Measurements from ENCODE around the gene FKBP8. TPM values are rescaled to one million over a fixed set of nuclear protein-coding genes. Genes with fewer than 3 reads are reported as not detected.

The FKBP8 gene
- total RNA-seq, 1 donor = 288 TPM

GRCh38 chr19:18501351-18501750, 42.0 kb downstream of the FKBP8 start:
- DNase-seq (ENCODE audit: insufficient read length, low spot score, missing footprints) = no peak
- TF ChIP-seq, protein P1, sequence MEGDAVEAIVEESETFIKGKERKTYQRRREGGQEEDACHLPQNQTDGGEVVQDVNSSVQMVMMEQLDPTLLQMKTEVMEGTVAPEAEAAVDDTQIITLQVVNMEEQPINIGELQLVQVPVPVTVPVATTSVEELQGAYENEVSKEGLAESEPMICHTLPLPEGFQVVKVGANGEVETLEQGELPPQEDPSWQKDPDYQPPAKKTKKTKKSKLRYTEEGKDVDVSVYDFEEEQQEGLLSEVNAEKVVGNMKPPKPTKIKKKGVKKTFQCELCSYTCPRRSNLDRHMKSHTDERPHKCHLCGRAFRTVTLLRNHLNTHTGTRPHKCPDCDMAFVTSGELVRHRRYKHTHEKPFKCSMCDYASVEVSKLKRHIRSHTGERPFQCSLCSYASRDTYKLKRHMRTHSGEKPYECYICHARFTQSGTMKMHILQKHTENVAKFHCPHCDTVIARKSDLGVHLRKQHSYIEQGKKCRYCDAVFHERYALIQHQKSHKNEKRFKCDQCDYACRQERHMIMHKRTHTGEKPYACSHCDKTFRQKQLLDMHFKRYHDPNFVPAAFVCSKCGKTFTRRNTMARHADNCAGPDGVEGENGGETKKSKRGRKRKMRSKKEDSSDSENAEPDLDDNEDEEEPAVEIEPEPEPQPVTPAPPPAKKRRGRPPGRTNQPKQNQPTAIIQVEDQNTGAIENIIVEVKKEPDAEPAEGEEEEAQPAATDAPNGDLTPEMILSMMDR (IDR thresholded peaks at IDR 0.05; ENCODE audit: extremely low read depth, low read depth, low read length) = no peak
- no peak overlapping the region for H3K4me2 ChIP-seq (ENCODE audit: insufficient read depth, low read length)
- H3K9me3 ChIP-seq (ENCODE audit: low read depth, low read length) = no peaks in the 10 kb centered on the region
- no peak overlapping the region for H2AFZ ChIP-seq (ENCODE audit: low read length)
- no peaks in the 10 kb centered on the region for H3K36me3 ChIP-seq (ENCODE audit: insufficient read depth, low read length)
- H3K27ac ChIP-seq (ENCODE audit: low read depth, low read length) = no peak overlapping the region
- H3K4me1 ChIP-seq (ENCODE audit: insufficient read depth, low read length) = peaks cover 10% of the 10 kb centered on the region
- no peaks in the 10 kb centered on the region for H3K27me3 ChIP-seq (ENCODE audit: insufficient read depth, low read length)
- H3K4me3 ChIP-seq (ENCODE audit: insufficient read depth, low read length) = no peak overlapping the region
- H3K79me2 ChIP-seq (ENCODE audit: insufficient read depth, low read length) = peaks cover 100% of the 10 kb centered on the region
- peaks cover 94% of the 10 kb centered on the region for H4K20me1 ChIP-seq (ENCODE audit: insufficient read depth, low read length)

DNA sequence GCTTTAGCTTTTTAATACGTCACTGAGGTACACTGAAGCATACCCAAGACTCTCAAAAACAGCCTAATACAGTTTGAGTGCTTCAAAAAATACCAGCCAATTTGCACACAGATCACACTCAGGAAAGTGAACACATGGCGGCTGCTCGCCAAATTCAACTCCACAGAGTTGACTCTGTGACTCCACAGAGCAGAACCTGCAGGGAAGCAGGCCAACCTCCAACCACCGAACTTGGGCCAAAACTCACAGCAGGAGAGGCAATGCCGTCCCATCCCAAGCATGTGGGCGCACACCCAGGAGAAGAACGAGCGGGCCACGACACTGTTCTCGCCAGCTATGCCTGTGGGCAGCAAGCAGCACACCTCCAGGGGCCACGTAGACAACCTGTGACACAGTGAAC, 42.6 kb downstream of the FKBP8 start:
- Histone ChIP-seq H3K79me2 (ENCODE audit: insufficient read depth, low read length) (peaks cover 100% of the 10 kb centered on the region), H3K27ac (ENCODE audit: low read depth, low read length) (no peak overlapping the region), H4K20me1 (ENCODE audit: insufficient read depth, low read length) (peaks cover 94% of the 10 kb centered on the region), H3K36me3 (ENCODE audit: insufficient read depth, low read length) (no peaks in the 10 kb centered on the region), H3K4me3 (ENCODE audit: insufficient read depth, low read length) (no peak overlapping the region), H3K4me2 (ENCODE audit: insufficient read depth, low read length) (no peak overlapping the region), H3K4me1 (ENCODE audit: insufficient read depth, low read length) (peaks cover 15% of the 10 kb centered on the region), H3K9me3 (ENCODE audit: low read depth, low read length) (no peaks in the 10 kb centered on the region), H3K27me3 (ENCODE audit: insufficient read depth, low read length) (no peaks in the 10 kb centered on the region), H2AFZ (ENCODE audit: low read length) (no peak overlapping the region)
- TF ChIP-seq, protein P1 (IDR thresholded peaks at IDR 0.05; ENCODE audit: extremely low read depth, low read depth, low read length) = no peak
- DNase-seq (ENCODE audit: insufficient read length, low spot score, missing footprints) = no peak

GRCh38 chr19:18500376-18500775, 43.0 kb downstream of the FKBP8 start:
- peak; percentile 89 for DNase-seq (ENCODE audit: insufficient read length, low spot score, missing footprints)
- TF ChIP-seq, protein P1 (IDR thresholded peaks at IDR 0.05; ENCODE audit: extremely low read depth, low read depth, low read length) = no peak
- H3K79me2 ChIP-seq (ENCODE audit: insufficient read depth, low read length) = peaks cover 100% of the 10 kb centered on the region
- H3K4me2 ChIP-seq (ENCODE audit: insufficient read depth, low read length) = no peak overlapping the region
- H3K27me3 ChIP-seq (ENCODE audit: insufficient read depth, low read length) = no peaks in the 10 kb centered on the region
- no peak overlapping the region for H2AFZ ChIP-seq (ENCODE audit: low read length)
- H3K4me1 ChIP-seq (ENCODE audit: insufficient read depth, low read length) = peaks cover 15% of the 10 kb centered on the region
- peaks cover 94% of the 10 kb centered on the region for H4K20me1 ChIP-seq (ENCODE audit: insufficient read depth, low read length)
- no peaks in the 10 kb centered on the region for H3K36me3 ChIP-seq (ENCODE audit: insufficient read depth, low read length)
- H3K27ac ChIP-seq (ENCODE audit: low read depth, low read length) = no peak overlapping the region
- no peak overlapping the region for H3K4me3 ChIP-seq (ENCODE audit: insufficient read depth, low read length)
- no peaks in the 10 kb centered on the region for H3K9me3 ChIP-seq (ENCODE audit: low read depth, low read length)

GRCh38 chr19:18499055-18499775, 44.2 kb downstream of the FKBP8 start:
- TF ChIP-seq, protein P1 (IDR thresholded peaks at IDR 0.05; ENCODE audit: extremely low read depth, low read depth, low read length) = no peak
- Histone ChIP-seq H3K4me3 (ENCODE audit: insufficient read depth, low read length) (no peak overlapping the region), H3K79me2 (ENCODE audit: insufficient read depth, low read length) (peaks cover 100% of the 10 kb centered on the region), H4K20me1 (ENCODE audit: insufficient read depth, low read length) (peaks cover 94% of the 10 kb centered on the region), H3K27ac (ENCODE audit: low read depth, low read length) (peak overlapping the region; percentile 30), H3K36me3 (ENCODE audit: insufficient read depth, low read length) (no peaks in the 10 kb centered on the region), H3K4me1 (ENCODE audit: insufficient read depth, low read length) (peaks cover 19% of the 10 kb centered on the region), H3K4me2 (ENCODE audit: insufficient read depth, low read length) (no peak overlapping the region), H3K9me3 (ENCODE audit: low read depth, low read length) (no peaks in the 10 kb centered on the region), H2AFZ (ENCODE audit: low read length) (no peak overlapping the region), H3K27me3 (ENCODE audit: insufficient read depth, low read length) (no peaks in the 10 kb centered on the region)
- DNase-seq (ENCODE audit: insufficient read length, low spot score, missing footprints) = peak; percentile 81
